NCI-H2196 (cell line): ENCODE measurements around the gene LYRM7.
"Not testable (repeated sequence)": the region's sequence is repeated elsewhere in the genome, so short reads cannot be mapped to it uniquely, and the experiment has no call there.

ENCODE experiments used
- DNase-seq: peaks from one replicate; lab custom pipeline; 2025; ENCODE audit not compliant: unreplicated experiment; lab: John Stamatoyannopoulos, UW

Gene LYRM7

DNA sequence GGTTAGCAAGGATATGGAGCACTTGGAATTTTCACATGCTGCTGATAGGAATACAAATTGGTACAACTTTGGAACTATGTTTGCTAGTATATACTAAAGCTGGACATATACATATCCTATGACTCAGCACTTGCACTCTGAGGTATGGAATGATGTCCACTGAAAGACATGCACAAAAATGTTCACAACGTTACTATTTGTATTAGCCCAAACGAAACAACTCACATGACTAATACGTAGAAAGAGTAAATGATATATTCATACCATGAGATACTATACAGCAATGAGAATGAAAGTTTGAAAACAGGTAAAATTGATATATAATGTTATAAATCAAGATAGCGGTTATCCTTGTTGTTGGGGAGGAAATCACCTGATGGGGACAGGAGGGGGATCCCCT, 47.6 kb downstream of the LYRM7 start:
- no peak for DNase-seq

GRCh38 chr5:131220566-131220965, 49.8 kb downstream of the LYRM7 start:
- no peak for DNase-seq

DNA sequence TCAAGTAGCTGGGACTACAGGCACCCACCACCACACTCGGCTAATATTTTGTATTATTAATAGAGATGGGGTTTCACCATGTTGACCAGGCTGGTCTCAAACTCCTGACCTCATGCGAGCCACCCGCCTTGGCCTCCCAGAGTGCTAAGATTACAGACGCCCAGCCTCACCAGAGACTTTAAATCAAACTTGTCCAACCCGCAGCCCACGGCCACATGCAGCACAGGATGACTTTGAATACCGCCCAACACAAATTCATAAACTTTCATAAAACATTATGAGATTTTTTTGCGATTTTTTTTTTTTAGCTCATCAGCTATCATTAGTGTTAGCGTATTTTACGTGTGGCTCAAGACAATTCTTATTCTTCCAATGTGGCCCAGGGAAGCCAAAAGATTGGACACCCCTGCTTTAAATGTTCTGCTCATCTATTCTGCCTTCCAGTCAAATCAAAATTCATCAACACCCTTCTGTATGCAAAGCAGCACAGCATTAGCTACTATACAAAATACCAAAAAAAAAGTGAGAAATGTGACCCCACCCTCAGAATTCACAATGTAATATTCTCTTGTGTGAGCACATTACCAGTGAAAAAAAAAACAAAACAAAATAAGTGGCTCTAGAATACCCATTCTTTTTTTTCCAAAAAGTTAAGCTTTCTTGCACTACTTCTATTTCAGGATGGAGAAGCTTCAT, 50.4 kb downstream of the LYRM7 start:
- DNase-seq = no peak

GRCh38 chr5:131221888-131222287, 51.1 kb downstream of the LYRM7 start:
- DNase-seq = no peak

DNA sequence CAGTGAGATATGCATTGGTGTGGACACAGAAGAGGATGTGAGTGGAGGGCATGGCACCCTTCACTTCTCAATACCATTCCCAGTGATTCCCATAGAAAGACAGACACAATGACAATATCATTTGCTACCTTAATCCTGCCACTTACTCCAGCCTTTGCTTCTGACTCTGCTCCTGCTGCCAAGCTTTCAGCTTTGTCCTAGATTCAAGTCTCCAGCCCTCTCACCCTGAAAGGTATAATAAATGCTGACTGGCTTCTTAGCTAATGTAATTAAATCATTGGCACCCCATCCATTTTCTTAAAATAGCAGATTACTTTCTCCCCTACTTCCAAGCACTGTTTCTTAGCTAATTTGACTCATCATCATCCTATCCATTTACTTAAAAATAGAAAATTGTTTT, 52.0 kb downstream of the LYRM7 start:
- no peak for DNase-seq

GRCh38 chr5:131223751-131224386, 53.1 kb downstream of the LYRM7 start:
- DNase-seq = no peak

DNA sequence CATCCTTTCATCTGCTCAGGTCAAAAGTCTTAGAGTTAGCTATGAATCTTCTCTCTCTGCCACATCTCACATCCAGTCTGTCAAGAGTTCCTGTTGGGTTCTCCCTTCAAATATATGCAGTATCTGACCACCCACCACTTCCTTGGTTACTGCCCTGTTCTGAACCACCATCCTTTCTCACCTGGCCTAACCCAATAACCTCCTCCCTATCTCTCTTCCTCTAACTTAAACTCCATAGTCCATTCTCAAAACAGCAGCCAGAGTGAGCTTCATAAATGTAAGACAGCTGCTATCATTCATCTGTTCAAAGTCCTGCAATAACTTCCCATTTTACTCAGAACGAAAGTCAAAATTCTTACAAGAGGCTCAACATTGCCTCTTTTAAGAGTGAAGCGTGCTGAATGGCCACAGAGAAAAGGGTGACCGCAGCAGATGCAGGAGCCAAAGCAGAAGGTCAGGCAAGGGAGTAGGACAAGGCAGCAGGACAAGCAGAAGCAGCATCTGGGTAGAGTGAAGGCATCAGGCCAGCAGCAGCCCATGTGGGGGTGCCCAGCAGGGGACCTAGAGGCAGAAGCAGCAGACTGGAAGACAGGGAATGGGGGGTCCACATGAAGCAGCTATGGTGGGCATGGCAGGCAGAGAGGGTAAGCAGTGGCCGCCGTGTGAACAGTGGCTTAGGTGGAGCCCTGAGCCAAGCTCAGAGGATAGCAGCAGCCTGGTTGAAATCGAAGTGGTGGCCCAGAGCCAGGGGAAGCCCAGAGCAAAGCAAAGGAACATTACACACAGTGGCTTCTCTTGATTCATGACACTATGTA, 53.9 kb downstream of the LYRM7 start:
- DNase-seq = no peak

DNA sequence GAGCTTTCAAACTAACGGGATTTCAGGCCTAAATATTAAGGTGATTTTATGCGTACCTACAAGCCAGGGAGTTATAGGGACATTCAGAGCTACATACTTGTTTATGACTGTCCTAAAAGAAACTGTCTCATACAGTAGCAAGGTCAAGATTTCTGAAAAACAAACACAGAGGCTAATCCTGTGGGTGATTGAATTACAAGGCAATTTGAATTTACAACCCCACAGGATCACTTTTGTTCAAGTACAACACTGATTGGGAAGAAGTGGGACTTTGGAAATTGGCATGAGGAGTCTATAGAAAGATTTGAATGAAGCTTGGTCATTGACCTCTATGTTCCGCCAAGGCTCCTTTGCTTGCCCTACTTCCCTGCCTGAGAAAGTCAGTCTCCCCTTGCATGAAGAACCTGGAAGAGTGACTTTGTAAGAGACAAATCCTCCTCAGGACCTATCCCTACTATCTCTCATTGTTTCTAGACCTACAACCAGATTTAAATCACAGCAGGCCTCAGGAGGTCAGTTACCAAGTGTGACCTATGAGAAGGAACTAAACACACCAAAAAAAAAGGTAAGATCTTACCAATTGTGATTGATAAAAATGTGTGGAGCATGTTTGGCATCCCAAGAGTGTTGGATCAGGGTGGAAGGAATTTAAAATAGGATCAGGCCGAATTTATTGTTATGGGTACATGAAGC, 54.7 kb downstream of the LYRM7 start:
- no peak for DNase-seq

- DNase-seq = no peak
Measured at GRCh38 chr5:131226899-131227298, 56.2 kb downstream of the LYRM7 start.

GRCh38 chr5:131228646-131229045, 57.9 kb downstream of the LYRM7 start:
- DNase-seq = no peak

DNA sequence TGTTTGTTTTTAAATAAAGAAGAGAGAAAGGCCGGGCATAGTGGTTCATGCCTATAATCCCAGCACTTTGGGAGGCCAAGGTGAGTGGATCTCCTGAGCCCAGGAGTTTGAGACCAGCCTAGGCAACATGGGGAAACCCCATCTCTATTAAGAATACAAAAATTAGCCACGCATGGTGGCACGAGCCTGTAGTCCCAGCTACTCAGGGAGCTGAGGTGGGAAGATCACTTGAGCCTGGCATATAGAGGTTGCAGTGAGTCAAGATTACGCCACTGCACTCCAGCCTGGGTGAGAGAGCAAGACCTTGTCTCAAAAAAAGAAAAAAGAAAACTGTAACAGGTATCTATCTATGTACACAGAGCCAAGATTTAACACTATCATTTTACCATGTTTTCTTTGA, 58.9 kb downstream of the LYRM7 start:
- DNase-seq = no peak

- no peak for DNase-seq
Measured at GRCh38 chr5:131230406-131230805, 59.7 kb downstream of the LYRM7 start.

- no peak for DNase-seq
Measured at GRCh38 chr5:131239686-131240085, 68.9 kb downstream of the LYRM7 start.

- DNase-seq = no peak
Measured at GRCh38 chr5:131242728-131243255, 72.0 kb downstream of the LYRM7 start.

DNA sequence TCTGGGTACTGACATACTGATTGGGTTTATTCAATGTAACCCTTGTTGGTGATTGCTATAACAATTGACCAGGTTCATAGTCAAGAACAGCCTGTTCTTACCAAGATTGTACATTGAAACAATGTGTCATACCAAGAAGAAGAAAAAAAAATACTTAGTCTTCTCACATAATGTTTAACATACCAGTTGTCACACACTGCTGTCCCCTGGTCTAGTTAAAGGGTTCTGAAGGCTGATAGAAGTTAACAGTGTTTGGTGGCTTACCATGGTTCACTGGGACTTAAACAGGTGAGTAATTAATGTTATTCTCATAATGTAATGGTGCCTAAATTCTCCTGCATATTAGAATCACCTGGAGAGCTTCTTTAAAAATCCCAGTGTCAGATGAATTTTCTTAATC, 74.6 kb downstream of the LYRM7 start:
- no peak for DNase-seq

GRCh38 chr5:131245948-131246347, 75.2 kb downstream of the LYRM7 start:
- no peak for DNase-seq

DNA sequence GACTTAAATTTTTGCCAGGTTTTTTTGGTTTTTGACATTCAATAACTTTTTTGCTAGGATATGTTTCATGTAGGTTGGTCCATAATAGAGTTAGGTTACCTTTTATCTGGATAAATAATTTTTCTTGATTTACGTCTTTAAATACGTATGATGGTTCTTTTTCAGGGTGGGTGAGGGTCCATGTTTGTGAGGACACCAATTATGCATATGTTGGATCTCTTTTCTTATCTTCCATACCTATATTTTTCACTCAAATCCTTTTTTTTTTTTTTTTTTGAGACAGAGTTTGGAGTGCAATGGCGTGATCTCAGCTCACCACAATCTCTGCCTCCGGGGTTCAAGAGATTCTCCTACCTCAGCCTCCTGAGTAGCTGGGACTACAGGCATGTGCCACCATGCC, 75.8 kb downstream of the LYRM7 start:
- no peak for DNase-seq

DNA sequence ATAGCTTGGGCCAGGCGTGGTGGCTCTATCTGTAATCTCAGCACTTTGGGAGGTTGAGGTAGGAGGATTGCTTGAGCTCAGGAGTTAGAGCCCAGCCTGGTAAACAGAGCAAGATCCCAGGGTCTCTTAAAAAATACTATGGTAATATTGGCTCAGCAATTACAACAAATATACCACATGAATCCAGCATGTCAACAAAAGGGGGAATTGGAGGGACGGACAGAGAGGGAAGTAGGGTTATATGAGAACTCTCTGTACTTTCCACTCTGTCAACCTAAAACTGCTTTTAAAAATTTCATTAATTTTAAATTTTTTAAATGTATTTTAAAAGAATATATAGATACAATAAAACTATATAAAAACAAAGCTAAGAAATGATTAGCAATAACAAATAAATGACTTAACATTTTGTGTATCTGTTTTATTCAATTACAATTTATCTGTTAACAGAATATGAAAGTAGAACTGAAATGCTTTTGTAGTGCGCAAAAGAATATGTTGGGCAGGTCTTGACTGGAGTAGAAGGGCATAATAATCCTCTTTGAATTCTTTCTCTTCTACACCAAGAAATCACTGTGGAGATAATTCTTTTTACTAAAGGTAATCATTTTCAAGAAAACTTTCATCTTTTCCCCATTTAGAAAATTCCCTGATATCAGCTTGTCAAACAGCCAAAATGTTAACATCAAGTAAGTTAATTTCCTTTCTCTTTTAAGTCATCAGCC, 80.2 kb downstream of the LYRM7 start:
- DNase-seq = no peak

DNA sequence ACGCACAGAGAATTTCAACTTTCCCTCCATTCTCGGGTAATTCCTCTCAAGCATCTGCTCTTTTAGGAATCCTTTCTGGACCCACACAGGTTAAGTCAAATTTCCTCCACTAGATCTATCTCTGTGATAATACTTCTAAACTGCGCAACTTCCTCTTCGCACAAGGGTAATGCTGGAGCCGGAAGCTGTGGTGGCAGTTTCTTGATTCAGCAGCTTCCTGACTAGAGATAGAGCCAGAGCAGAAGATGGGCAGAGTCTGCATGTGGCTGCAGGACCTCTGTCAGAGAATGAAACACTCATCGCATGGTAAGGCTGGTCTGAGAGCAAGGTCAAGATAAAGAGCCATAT, 82.1 kb downstream of the LYRM7 start:
- no peak for DNase-seq

DNA sequence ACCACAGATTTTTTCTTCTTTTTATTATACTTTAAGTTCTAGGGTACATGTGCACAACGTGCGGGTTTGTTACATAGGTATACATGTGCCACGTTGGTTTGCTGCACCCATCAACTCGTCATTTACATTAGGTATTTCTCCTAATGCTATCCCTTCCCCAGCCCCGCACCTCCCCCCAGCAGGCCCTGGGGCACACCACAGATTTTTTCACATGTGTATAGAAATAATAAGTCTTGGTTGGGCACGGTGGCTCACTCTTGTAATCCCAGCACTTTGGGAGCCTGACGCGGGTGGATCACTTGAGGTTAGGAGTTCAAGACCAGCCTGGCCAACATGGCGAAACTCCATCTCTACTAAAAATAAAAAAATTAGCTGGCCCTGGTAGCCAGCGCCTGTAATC, 83.3 kb downstream of the LYRM7 start:
- DNase-seq = not testable (repeated sequence)

DNA sequence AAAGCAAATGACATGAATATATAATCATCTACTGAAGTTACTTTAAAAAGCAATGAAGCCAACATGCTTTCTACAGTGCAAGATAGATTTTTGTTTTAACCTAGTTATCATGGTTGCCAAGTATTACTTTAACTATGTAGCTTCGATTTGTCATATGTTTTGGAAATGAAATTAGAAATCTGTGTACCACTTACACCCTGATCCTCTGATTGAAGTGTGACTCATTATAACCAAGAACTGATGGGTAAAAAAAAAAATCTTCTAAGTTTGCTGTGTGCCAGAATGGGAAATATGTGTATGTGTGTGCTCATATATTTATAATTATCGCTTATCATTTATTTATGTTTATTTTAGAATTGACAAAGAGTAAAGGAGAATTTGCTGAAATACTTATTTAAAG, 84.0 kb downstream of the LYRM7 start:
- DNase-seq = no peak
